HL-60 (cell line): Measurements from ENCODE around the gene ARMC5.
"Not testable (repeated sequence)": the region's sequence is repeated elsewhere in the genome, so short reads cannot be mapped to it uniquely, and the experiment has no call there.

Experiments used
- GABPA ChIP-seq: IDR thresholded peaks from 2 replicates; pipeline ENCODE4 v1.6.1; 2012; ENCODE audit warnings: low read depth
- POLR2AphosphoS5 ChIP-seq: IDR thresholded peaks from 2 replicates; pipeline ENCODE4 v1.6.1; 2012; ENCODE audit warnings: low read depth
- SPI1 ChIP-seq: IDR thresholded peaks from 2 replicates; pipeline ENCODE4 v1.6.1; 2012; ENCODE audit warnings: low read depth, mild to moderate bottlenecking, borderline replicate concordance
- TF ChIP-seq, protein P1 (sequence below): IDR thresholded peaks from one replicate; pipeline ENCODE4 v1.5.1; 2011; ENCODE audit warnings: low read length, control low read depth, inconsistent platforms; ENCODE audit not compliant: insufficient read depth

DNA sequence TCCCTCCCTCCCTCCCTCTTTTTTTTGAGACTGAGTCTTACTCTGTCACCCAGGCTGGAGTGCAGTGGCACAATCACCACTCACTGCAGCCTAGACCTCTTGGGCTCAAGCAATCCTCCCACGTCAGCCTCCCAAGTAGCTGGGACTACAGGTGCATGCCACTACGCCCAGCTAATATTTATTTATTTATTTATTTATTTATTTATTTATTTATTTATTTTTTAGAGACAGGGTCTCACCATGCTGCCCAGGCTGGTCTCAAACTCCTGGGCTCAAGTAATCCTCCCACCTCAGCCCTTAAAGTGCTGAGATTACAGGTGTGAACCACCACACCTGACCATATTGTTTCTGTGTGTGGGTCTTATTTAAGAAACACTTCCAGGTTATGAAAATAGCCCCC is 42.3 kb upstream of the ARMC5 start:
- TF ChIP-seq, protein P1, sequence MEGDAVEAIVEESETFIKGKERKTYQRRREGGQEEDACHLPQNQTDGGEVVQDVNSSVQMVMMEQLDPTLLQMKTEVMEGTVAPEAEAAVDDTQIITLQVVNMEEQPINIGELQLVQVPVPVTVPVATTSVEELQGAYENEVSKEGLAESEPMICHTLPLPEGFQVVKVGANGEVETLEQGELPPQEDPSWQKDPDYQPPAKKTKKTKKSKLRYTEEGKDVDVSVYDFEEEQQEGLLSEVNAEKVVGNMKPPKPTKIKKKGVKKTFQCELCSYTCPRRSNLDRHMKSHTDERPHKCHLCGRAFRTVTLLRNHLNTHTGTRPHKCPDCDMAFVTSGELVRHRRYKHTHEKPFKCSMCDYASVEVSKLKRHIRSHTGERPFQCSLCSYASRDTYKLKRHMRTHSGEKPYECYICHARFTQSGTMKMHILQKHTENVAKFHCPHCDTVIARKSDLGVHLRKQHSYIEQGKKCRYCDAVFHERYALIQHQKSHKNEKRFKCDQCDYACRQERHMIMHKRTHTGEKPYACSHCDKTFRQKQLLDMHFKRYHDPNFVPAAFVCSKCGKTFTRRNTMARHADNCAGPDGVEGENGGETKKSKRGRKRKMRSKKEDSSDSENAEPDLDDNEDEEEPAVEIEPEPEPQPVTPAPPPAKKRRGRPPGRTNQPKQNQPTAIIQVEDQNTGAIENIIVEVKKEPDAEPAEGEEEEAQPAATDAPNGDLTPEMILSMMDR, result not testable (repeated sequence)
- TF ChIP-seq POLR2AphosphoS5, SPI1, GABPA: not testable (repeated sequence)
